ENCODE measurements around the gene KCNIP3.

GRCh38 chr2:95281786-95282185 is 15.4 kb upstream of the KCNIP3 start:
- TF ChIP-seq EZH2 (IDR thresholded peaks at IDR 0.05), result no peak
- TF ChIP-seq POLR2AphosphoS5 (IDR thresholded peaks at IDR 0.05; ENCODE audit: borderline replicate concordance, low read depth, low read length), result no peak
- no peak for TF ChIP-seq FOXP2 (optimal IDR thresholded peaks at IDR 0.05; ENCODE audit: control extremely low read depth, extremely low read length, insufficient read depth)
